MCF 10A (cell line): ENCODE data around the gene RFXAP. TPM values are rescaled to one million over a fixed set of nuclear protein-coding genes. Genes with fewer than 3 reads are reported as not detected.

Source experiments
- BruUV-seq: library from RNA; stranded (reverse); fragments of 400-500 nt; replicated peaks from 2 replicates; lab custom pipeline; 2021; lab: Mats Ljungman, UMichigan
- CTCF ChIA-PET: fragments of 300-600 bp; sonication (Branson Sonifier 250); formaldehyde crosslinking; extraction: SDS; loops from one replicate; lab custom pipeline; 2021; ENCODE audit warnings: antibody characterized with exemption, inconsistent platforms; lab: Yijun Ruan, JAX
- POLR2A ChIA-PET: fragments of 300-600, 350-650 bp; sonication (Branson Sonifier 250); formaldehyde crosslinking; extraction: SDS; loops from one replicate; lab custom pipeline; 2020; ENCODE audit warnings: antibody characterized with exemption, inconsistent platforms; lab: Yijun Ruan, JAX
- DNase-seq: peaks from one replicate; pipeline ENCODE4 v3.0.0-alpha.2; 2018; ENCODE audit not compliant: unreplicated experiment
- H3K27ac Mint-ChIP-seq: one replicate; pipeline ENCODE4 v1.8.0; 2022; ENCODE audit warnings: mild to moderate bottlenecking, low read depth, mixed read lengths; ENCODE audit not compliant: unreplicated experiment
- H3K27me3 Mint-ChIP-seq: one replicate; pipeline ENCODE4 v1.8.0; 2022; ENCODE audit warnings: mixed read lengths; ENCODE audit not compliant: insufficient read depth, unreplicated experiment
- H3K36me3 Mint-ChIP-seq: one replicate; pipeline ENCODE4 v1.8.0; 2022; ENCODE audit warnings: mild to moderate bottlenecking, moderate library complexity, mixed read lengths; ENCODE audit not compliant: insufficient read depth, unreplicated experiment
- H3K4me1 Mint-ChIP-seq: one replicate; pipeline ENCODE4 v1.8.0; 2022; ENCODE audit warnings: mixed read lengths; ENCODE audit not compliant: insufficient read depth, unreplicated experiment
- H3K4me3 Mint-ChIP-seq: one replicate; pipeline ENCODE4 v1.8.0; 2022; ENCODE audit warnings: mild to moderate bottlenecking, moderate library complexity, mixed read lengths; ENCODE audit not compliant: unreplicated experiment
- H3K9me3 Mint-ChIP-seq: one replicate; pipeline ENCODE4 v1.8.0; 2022; ENCODE audit warnings: mixed read lengths; ENCODE audit not compliant: unreplicated experiment
- CTCF ChIP-seq: fragments of 200-600 bp; IDR thresholded peaks from one replicate; pipeline ENCODE4 v1.8.0; 2022; ENCODE audit warnings: antibody characterized with exemption, mild to moderate bottlenecking; ENCODE audit not compliant: unreplicated experiment
- intact Hi-C: fragments of 100-400 bp; cut with micrococcal nuclease; formaldehyde crosslinking; loops from 2 replicates; pipeline ENCODE4 v1.14.1; 2022
- total RNA-seq: library from RNA; stranded (reverse); gene quantifications from 2 replicates; pipeline ENCODE4 v1.2.3, GENCODE V29; 2022

RFXAP gene
- total RNA-seq, 1 experiment from 2014 or later = 6.1 TPM

GRCh38 chr13:36804588-36804987, 14.4 kb upstream of the RFXAP start:
- TF ChIP-seq CTCF = no peak
- no peak overlapping the region for H3K27ac Mint-ChIP-seq

GRCh38 chr13:36806102-36806501, 12.9 kb upstream of the RFXAP start:
- intact Hi-C loops = no loop called here
- Mint-ChIP-seq H3K36me3 (no peaks in the 10 kb centered on the region), H3K4me3 (no peak overlapping the region), H3K27ac (no peak overlapping the region), H3K27me3 (peaks cover 20% of the 10 kb centered on the region), H3K4me1 (no peaks in the 10 kb centered on the region), H3K9me3 (no peaks in the 10 kb centered on the region)
- no peak for DNase-seq
- no TSS peak for BruUV-seq
- CTCF ChIA-PET = interaction anchor here (0.9 kb wide), 1 partner anchor 523 kb away, joined by 3 read pairs; no protein-coding TSS in a partner anchor
- POLR2A ChIA-PET = no interaction called here
- no peak for TF ChIP-seq CTCF

More at GRCh38 chr13:36804588-36804987, 14.4 kb upstream of the RFXAP start:
- peak; percentile 3 for DNase-seq
- Mint-ChIP-seq H3K9me3 (no peaks in the 10 kb centered on the region), H3K27me3 (peaks cover 20% of the 10 kb centered on the region), H3K36me3 (no peaks in the 10 kb centered on the region), H3K4me1 (no peaks in the 10 kb centered on the region), H3K4me3 (no peak overlapping the region)
- intact Hi-C loops = no loop called here
- ChIA-PET POLR2A (no interaction called here), CTCF (no interaction called here)
- no TSS peak for BruUV-seq

- BruUV-seq = no TSS peak
- DNase-seq = no peak
- H3K4me3 Mint-ChIP-seq = no peak overlapping the region
- no peak overlapping the region for H3K27ac Mint-ChIP-seq
- H3K9me3 Mint-ChIP-seq = no peaks in the 10 kb centered on the region
- no peaks in the 10 kb centered on the region for H3K36me3 Mint-ChIP-seq
- H3K27me3 Mint-ChIP-seq = peaks cover 20% of the 10 kb centered on the region
- no peak for TF ChIP-seq CTCF
- ChIA-PET POLR2A (interaction anchor here (0.6 kb wide), 3 partner anchors 102 to 1592 kb away, joined by 3 to 4 read pairs (median 4); no protein-coding TSS in a partner anchor), CTCF (interaction anchor here (0.6 kb wide), 2 partner anchors 260 to 516 kb away, joined by 3 read pairs; no protein-coding TSS in a partner anchor)
- intact Hi-C loops = no loop called here
- no peaks in the 10 kb centered on the region for H3K4me1 Mint-ChIP-seq
Observed at GRCh38 chr13:36807616-36808015, 11.4 kb upstream of the RFXAP start.

DNA sequence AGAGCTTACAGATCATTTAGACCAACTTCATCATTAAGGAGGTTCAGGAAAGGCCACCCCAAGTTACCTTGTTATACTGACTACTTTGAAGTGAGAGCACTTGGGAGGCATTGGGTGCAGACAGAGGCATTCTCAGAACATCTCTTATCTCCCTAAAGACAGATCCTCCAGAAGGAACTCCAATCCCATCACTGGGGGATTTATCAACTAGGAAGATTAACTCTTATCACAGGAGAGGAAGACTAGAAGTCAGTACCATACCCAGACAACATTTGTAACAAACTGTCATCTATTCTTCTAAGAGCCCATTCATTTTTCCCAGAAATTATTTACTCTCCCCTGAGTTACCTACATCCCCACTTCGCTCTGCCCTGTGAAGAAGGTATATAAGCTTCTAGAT, 5.8 kb upstream of the RFXAP start:
- no peak for DNase-seq
- Mint-ChIP-seq H3K9me3 (no peaks in the 10 kb centered on the region), H3K27ac (no peak overlapping the region), H3K4me1 (no peaks in the 10 kb centered on the region), H3K4me3 (no peak overlapping the region), H3K27me3 (no peaks in the 10 kb centered on the region), H3K36me3 (no peaks in the 10 kb centered on the region)
- no TSS peak for BruUV-seq
- TF ChIP-seq CTCF = no peak
- intact Hi-C loops = no loop called here
- POLR2A ChIA-PET = no interaction called here
- CTCF ChIA-PET = interaction anchor here (0.7 kb wide), 1 partner anchor 34 kb away, joined by 3 read pairs; no protein-coding TSS in a partner anchor
